HG03460 (cell line): ENCODE data around the gene PRR35.

Experiments
- ATAC-seq: cut with Tn5 transposase; IDR thresholded peaks from one replicate; pipeline ENCODE4 v1.9.1; 2021; ENCODE audit not compliant: unreplicated experiment

The PRR35 gene

DNA sequence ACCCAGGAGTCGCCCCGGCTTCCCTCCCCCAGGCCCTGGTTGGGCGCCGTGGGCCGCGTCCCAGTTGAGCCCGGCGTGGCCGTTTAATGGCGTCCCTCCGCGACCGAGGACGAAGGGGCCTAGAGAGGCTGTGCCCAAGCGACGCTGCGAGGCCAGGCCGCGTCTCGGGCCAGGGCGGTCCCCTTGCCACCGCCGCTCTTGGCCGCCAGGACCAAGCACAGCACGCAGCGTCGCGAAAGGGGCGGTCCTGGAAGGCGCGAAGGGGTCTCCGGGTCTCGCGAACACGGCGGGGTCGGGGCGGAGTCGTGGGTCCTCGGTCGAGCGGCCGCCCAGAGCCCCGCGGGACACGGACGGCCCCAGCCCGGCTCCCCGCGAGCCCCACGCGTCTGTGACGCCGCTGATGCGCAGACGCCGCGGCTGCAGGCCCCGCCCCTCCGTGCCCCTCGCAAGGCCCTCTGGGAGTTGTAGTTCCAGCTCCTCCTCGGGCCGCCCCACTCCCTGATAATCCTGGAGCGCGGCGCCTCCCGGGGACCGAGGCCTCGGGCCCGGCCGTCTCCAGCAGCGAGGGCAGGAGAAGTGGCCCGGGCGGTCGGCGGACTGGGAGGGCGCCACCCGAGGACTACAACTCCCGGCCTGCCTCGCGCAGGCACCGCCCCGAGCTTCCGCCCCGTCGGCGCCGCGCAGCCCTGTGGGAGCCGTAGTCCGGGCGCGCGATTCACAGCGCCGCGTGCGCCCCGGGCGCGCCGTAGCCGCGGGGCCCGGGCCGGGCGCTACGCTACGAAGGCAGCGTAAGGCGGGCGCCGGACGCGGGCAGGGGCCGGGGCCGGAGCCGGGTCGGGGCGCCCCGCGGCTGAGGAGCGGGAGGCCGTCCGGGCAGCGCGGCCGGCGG is 32.9 kb upstream of the PRR35 start, which contains the start of gene CAPN15:
CAPN15 (plus strand) TSS at position 698 of the 889 bp plus-strand sequence. CDS start 19,127 bp downstream, outside the sequence.
- peak; percentile 67 for ATAC-seq

DNA sequence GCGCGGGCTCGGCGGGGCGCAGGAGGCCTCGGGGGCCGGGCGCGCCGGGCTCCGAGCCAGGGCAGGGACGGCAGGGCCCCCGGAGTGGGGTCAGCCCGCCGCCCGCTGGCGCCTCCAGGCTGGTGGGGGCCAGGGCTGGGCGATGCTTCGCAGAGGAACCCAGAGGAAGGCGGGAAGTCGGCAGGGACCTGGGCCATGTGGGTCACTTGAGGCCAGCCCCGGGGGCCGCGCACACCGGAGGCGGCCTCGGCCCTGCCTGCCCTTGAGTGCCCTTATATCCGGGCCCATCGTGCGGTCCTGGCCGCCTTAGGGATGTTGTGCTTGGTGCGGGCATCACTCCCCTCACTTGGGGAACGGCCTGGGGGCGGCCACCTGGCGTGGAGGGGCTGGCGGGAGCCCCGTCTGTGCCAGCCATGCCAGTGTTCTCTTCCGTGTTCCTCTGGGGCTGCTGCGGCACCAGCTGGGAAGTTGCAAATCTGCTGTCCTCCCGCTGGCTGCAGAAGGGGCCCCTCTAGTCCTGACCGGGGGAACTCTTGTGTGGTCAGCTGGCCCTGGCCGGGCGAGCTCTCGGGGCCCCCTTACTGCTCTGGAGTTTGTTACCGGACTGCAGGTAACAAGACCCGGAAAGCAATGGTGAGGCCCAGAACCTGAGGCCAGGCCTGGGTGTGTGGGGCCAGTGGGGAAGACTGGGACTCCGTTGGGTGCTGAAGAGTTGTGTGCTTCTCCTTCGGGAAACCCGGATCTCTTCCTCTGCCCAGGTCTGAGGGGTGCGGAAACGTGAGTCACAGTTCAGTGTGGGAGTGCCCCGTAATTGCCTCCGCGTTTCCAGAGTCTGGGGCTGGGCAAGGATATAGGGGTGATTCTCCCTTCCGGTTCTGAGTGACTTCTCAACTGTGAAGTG is 31.8 kb upstream of the PRR35 start:
- no peak for ATAC-seq

DNA sequence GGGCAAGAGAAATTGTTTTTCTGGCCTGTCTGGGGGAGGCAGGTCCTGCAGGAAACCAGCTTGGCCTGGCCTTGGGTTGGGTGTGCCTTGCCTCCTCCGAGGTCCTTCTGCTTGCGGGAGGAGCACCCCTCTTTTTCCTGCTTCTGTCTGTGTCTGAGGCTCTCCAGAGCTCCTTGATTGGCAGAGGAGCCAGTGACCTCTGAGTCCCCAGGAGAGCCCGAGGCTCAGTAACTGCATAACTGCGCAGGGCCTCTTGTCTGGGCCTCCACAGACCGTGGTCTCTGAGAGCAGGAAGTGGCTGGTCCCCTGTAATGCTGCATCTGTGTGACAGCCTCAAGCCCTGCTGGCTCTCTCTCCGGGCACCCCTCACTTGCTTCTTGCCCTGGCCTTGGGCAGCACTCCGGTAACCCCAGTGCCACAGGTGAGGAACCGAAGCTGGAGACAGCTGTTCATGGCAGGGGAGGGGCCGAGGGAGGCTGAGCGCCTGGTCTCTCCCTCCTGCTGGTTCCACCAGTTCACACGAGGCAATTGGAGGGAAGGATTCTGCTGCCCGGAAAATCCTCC is 31.1 kb upstream of the PRR35 start:
- ATAC-seq, result no peak

DNA sequence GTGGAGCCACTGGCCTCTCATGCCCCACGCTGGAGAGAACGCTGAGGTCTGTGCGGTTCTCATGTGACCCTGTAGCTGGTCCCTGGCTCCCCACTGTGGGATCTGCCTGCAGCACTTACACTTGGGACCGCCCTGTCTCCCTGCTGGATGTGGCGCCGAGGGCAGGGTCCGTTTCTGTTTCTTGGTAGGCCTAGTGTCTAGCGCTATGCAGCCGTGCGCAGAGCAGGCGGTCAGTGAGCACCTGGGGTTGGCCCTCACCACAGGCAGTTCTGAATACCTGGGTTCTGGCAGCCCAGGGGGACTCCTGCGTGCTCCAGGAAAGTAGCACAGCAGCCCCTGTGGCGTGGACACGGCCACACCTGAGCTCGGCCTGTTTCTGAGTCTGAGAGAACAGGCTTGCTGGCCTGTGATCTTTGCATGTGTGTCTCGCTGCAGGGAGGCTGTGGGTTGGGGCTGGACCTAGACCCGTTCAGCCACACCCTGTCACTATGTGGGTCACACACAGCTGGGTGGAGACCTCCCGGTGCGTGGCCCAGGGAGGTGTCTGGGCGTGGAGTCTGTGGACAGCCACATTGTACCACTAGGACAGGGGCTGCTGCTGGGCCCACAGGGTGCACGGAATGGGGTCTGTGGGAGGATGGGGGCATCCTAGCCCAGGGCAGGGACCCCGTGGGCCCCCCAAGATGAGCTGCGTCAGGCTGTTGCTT is 29.9 kb upstream of the PRR35 start:
- no peak for ATAC-seq

DNA sequence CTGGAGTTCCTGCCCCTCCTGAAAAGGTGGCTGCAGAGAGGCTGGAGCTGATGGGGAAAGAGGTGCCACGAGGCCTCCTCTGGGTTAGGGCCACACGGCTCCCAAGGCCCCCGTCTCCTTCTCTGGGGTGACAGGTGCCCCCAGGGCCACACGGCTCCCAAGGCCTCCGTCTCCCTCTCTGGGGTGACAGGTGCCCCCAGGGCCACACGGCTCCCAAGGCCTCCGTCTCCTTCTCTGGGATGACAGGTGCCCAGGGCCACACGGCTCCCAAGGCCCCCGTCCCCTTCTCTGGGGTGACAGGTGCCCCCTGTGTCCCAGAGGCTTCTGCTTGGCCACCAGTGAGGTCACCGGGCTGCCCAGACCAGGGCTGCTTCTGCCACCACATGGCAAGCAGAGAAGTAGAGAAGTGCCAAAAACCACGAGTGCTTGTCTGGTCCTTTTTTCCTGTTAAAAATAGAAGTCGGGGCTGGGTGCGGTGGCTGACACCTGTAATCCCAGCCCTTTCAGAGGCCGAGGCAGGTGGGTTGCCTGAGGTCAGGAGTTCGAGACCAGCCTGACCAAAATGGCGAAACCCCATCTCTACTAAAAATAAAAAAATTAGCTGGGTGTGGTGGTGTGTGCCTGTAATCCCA is 28.6 kb upstream of the PRR35 start:
- no peak for ATAC-seq

DNA sequence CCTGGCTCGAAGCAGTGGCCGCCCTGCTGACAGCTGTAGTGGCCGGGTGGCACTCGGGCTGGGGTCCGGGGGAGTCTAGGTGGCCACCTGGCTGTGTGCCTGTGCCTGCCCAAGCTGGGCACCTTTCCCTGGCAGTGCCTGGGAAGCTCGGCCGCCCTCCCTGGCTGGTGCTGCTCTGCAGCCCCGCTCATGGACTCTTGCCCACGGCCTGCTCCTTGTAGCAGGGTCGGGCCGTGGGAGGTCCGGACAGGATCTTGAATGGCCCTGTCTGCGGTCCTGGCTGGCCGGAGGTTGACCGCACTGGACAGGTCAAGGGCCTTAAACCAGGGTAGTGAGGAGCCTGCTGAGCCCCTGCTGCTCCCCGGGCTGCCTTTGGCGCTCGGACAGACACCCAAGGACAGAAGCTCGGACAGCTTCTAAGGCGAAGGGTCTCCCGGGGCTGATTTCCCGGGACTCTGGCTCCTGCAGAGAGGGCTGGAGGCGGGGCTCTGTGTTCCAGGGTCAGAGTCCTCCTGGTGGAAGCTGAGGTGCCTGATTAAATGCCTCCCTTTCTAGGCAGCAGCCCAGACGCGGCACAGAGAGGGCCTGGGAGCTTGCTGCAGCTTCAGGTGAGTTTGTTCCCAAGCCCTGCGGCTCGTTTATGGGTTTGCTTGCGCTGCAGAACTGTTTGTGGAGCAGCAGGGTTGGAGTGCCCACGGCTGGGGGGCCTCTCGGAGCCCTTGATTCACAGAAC is 26.6 kb upstream of the PRR35 start:
- no peak for ATAC-seq

DNA sequence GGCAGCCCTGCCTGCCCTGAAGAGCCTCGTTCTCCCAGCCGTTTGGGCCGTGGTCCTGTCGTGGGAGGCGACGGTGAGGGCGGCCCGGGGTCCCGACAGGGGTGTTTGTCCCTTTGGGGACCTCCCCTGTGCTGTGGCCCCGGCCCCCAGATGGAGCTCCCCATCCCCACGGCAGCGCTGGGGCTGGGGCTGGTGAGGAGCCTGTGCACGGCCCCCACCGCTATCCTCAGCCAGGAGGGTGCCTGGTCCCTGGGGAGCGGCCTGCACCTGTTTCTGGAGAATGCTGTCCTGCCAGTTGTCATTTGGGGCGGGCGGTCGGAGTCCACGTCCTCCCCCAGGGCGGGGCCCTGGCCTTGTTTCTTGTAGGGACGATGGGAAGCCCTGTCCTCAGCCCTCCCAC is 26.1 kb upstream of the PRR35 start:
- ATAC-seq, result no peak

DNA sequence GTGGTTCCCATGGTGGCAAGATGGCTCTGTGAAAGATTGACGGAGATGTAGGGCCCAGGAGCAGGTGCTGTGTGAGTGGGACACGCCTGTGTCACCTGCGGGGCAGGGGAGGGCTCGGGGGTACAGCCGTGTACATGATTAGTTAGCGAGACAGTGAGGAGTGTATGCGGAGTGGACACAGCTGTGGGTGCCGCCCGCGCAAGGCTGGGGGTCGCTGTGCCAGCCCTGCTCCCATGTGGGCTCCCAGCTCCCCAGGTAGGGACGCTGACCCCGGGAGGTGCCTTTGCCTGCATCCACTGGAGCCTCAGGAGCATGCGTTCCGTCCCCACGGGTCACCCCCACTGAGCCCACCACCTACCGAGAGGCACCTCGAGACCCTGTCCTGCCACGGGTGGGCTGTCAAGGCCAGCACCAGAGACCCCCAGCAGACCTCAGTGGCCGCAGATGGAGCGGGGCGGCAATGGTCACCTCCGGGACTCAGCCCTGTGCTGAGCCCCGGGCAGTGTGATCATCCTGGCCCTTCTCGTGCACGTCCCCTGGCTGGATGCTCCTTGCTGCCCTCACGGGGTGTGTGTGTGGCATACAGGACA is 25.2 kb upstream of the PRR35 start:
- no peak for ATAC-seq

DNA sequence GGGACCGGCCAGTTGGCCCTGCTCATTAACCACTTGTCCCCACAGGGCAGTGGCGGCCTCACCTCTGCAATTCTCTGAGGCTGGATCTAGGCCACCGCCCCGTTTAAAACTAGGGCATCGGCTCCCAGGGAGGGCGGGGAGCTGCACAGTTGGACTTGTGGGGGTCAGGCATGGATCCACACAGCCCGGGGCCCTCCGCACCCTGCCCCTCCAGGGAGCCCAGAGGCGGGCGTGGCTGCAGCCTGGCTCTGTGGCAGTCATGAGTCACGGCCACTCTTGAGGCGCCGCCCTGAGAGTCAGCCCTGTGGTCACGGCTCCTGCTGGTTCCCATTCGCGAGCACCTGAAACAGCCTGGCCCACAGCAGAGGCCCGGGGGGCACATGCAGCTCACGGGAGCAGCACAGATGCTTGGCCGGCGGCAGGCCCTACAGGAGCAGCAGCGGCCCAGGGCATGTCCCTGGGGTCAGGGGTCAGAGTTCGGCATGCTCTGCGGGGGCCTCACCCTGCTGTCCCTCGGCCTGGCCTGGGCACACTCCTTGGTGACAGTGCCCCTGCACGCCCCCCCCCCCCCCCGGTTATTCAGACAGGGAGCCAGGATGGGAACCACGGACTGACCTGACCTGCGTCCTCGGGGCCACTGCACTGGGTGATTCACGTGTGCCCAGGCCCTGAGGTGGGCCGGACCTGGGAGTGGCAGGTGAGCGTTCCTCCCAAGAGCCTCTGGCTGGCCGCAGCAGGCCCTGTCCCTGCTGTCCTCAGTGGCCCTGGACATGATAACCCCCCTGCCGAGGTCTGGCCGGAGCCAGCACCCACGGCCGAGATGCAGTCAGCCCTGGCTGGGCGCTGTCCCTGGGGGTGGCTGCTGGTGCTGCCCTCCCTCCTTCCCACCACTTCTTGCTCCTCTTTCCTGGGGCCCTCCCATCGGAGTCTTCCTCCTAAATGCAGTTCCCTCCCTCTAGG is 24.5 kb upstream of the PRR35 start:
- ATAC-seq, result no peak

DNA sequence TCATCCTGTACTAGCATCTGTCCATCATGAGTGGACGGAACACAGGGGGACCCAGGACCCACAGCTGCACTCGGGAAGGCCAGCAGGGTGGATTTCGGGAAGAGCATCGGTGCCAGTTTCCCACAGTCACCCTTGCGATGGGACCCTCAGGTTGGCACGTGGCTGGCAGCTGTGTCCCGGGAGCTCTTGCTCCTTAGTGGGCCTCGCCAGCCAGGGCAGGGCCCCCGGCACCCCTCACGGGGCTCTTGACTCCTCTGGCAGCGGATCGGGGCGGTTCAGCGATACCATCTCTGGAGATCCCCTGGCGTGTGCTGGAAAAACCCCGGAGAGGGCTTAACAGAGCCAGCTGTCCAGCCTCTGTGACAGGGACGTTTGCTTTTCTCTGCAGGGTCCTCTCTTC is 23.4 kb upstream of the PRR35 start:
- no peak for ATAC-seq

DNA sequence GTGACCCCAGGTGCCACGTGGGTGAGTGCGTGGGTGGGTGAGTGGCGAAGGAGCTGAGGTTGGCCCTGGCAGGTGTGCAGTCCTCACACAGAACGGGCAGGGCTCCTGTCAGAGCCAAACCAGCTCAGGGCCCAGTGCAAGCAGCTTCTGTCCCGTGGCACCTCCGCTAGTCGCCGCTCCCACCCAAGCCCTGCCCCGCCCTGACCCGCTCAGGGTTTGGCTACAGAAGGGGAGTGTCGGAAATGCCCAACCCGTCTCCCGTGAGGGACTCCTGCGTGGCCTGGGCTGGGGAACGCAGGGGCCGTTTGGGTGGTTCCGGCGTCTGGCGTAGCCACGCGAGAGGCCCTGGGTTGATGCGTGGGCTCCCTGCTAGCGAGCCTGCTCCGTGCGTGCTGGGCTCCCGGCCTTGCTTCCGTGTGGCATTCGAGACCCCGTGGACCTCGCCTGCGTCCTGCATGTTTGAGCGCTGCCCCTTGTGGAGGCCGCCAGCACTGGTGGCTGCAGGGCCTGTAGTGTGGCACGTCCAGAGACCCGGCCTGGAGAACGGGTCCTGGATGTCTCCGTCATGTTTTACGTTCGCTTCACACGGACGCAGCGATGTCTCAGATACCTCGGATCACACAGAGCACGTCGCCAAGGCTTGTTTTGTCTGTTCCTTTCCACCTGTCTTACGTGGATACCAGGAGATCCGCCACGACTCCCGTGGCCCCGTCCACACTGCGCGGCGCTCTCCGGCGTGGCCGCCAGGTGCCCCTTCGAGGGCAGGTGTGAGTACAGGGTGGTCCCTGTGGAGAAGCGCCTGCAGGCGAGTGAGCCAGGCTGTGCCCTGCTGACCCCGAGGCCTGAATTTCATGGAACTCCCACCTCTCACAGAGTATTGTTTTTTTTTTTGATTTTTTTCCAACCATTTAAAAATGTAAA is 22.5 kb upstream of the PRR35 start:
- no peak for ATAC-seq

DNA sequence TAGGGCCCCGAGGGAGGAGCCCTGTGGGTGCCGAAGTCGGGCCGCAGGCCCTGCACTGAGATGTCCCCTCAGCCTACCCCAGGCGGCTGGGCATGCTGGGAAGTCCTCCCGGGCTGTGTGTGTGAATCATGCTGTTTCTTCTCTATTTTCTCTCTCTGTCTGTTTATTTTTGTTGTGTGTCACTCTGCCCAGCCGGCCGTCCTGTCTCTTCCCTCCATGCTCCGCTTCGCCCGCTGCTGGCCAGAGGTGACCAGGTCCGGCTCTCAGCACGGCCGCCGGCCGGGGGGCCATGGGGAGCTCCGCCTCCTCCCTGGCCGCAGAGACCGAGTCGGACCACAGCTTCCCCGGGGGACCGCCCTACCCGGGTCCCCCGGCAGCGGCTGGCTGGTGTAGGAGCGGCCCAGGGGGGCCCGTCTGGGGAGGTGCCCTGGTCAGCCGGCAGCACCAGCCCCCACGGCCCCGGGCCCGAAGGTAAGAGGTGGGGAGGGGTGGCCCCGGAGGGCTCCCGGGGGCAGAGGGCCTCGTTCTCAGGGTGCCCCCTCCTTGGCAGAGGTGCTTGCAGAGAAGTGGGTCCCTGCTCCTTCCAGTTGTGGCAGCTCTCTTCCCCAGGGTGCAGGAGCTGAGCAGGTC is 20.2 kb upstream of the PRR35 start:
- no peak for ATAC-seq

DNA sequence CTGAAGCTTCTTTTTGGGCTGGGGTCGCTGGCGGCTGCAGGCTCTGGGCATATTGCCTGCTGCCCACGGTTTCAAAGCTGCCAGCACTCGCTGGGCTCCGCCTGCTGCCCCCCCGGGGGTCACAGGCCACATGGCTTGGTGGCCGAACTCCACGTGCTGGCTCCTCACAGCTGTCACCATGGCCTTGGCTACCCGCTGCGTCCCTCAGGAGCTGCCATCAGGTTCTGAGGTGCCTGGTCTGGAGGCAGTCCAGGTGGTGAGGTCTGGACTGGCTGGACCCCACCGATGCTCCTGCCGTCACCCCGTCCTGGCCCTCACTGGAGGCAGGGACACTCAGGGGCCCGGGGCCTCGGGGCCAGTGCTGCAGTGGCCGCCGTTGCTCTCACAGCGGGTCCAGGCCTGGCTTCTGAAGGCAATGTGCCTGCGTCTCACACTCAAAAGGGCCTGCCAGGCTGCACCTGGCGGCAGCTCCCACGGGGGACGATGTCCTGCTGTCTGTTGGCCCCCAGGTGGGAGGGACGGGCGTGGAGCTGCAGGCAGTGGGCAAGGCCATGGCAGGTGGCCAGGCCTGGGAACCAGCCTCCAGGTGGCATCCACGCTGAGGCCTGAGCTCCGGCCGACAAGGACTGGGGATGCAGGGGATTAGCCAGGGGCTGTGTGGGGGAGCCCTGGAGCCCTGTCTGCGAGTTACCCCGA is 19.4 kb upstream of the PRR35 start:
- no peak for ATAC-seq

DNA sequence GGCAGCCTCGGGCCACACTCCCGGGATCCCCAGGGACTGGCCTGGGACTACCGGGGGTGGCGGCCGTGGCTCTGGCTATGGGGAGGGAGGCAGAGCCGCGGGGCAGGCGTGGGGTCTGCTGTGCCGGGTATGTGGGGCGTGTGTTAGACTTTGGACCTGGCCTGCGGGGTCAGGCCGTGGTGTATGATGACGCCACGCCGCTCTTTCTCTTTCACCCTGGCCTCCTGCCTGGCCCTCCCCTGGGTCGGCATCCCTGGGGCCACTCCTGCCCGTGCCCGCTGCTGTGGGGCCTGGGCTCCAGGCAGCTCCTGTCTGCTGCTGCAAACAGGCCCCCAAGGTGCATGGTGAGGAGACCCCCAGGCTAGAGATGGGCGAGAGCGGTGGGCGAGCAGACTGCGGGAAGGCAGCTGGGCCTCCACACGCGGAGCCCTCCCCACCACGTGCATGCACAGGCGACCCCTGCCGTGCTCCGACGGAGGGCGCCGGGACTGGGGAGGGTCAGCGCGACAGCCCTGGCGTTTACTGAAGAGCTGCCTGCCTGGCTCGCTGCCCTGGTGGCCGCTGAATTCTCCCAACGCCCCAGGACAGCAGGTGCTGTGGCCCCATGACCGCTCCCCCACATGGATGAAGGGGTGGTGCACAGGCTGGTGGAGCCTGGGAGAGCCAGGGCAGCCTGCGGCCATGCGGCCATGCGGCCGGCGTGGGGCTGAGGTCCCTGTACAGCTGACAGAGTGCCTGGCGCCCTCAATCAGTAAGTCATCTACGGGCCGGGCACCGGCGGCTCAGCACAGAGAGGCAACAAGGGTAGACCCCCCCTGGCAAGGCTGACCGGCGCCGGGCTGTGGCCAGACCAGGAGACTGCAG is 16.7 kb upstream of the PRR35 start:
- no peak for ATAC-seq

DNA sequence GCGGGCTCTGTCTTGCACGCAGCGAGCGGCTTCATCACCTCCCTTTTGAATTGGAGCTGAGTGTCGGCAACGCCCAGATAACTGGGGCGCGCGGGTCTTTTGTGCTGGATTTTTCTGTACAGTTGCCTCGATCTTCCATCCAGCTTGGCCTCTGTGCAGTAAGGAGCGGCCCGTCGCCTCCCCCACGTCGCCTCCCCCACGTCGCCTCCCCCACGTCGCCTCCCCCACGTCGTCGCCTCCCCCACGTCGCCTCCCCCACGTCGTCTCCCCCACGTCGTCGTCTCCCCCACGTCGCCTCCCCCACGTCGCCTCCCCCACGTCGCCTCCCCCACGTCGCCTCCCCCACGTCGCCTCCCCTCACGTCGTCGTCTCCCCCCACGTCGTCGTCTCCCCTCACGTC is 15.7 kb upstream of the PRR35 start:
- no peak for ATAC-seq
